Amygdala (tissue), 56 donors: ENCODE data around the gene LRRC32.

Source experiments
- DNase-seq, 56 donors: peaks; one replicate each; lab custom pipeline; 2025; lab: John Stamatoyannopoulos, UW

Gene LRRC32

DNA sequence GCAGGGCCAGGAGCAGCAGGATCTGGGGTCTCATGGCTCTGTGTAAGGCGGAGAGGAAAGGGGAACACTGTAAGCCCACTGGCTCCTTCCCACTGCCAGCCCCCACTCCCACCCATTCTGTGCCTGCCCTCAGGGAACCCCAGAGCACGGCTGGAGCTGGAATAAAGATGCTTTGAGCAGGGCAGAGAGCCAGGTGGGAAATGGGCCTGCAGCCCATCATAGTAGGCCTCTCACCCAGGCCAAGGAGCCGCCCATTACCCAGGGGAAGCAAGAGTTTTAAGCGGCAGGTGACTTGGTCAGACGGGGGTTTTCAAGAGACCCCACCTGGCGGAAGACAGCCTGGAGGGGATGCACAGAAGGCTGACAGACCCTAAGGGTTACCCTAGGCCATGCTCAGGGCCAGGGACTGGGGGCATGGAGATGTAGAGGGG lies 4.6 kb downstream of the LRRC32 start:
- DNase-seq: no peak

DNA sequence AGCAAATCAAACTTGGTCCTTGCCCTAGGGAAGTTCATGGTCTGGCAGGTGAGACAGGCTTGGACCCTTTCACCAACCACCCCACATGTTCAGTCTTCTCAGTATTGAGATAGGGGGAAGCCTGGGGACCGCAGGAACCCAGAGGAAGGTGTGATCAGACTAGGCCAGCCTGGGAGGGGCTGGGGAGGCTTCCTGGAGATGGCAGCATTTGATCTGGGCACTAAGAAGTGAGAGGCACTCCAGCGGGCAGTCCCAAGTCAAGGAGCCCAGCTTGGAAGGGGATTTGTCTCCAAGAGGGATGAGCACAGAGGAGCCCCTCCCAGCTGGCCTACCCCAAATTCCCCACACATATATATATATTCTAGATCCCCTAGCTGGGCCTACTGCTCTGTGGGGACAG lies 5.4 kb downstream of the LRRC32 start:
- DNase-seq: no peak

DNA sequence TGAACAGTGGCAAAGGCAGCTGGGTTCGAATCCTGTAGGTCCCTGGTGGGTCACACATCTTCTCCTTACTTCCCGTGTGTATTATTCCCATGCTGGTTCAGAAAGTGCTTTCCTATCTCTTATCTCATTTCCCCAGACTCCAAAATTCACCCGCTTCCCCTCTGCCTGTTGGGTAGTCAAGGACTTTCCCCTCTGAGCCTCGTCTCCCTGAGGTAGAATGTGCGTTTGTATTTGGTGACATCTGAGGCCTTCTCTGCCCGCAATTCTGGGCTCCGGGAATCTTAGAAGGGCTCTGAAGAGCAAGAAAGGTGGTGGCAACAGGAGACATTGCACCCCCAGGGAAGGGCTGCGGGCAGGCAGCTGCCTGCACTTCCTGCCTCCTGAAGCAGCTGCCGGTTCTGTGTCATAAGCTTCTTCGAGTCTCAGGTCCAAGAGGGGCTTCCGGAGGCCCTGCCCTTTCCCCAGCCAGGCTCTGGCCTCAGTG lies 5.9 kb downstream of the LRRC32 start:
- no peak for DNase-seq

DNA sequence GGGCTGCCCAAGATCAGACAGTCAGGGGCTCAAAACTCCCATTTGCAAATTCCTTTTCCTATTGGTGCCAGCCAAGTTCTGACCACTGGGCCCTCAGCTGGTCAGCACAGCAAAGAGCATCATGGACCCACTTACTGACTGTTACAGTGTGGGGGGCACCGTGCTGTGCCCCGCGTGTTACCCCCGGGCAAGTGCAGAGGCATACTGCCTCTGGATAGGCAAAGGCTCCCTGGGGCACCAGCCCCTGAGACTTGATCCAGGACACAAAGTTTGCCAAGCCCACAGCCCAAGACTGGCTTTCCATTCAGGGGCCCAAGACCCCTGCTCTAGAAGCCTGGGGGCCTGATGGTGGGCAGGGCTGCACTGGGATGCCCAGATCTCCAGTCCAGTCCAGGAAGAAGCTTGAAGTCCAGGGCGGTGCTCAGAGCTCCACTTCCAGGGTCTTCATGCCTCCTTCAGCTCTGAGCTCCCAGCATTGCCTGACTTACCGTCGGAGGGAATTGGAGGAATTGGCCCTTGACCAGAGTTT lies 6.6 kb downstream of the LRRC32 start:
- no peak for DNase-seq

DNA sequence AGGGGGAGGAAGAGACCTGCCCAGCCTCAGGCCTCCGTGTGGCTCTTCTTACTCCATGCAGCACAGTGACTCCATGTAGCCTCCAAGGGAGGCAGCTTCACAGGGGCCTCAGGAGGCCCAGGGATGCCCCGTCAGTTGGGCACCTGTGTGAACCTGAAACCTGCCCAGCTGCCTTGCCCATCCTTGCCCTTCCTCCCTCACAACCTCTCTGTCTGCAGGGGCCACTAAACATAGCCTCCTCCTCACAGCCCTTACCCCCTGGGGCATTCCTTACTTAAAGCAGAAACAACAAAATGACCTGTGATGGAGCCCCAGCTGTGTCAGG lies 7.1 kb downstream of the LRRC32 start:
- no peak for DNase-seq

DNA sequence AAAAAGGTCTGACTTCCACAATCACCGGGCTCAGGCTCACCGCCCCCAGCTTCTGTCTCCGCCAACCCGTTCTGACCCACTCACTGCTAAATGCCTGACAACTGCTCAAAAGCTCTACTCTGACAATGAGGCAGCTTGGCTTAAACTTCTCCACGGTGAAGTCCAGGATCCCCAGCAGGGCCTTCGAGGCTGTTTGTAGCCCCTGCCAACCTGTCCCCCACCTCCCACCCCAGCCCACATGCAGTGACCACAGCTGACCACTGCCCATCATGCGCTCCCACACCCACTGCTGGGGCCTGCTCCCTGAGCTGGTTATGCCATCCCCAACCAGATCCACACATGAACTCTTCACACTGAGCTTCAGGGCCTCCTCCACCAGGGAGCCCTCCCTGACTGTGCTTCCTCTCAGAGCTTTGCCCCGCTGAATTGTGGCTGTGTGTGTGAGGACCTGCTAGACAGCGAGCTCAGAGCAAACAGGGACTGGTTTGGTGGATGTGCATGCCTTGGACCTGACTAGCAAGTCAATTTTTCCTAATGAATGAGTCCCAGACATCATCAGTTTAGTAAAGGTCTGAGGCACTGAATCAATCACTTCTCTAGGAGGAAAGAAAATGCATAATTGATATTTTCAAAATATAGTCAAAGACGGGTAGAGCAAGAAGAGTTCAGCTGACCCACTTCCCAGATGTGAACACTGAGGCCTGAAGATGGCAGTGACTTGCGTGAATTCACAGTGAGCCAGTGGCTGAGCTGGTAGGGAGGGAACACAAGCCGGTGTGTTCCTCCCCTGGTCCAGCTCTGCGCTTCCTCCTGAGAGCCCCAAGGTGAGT lies 7.7 kb downstream of the LRRC32 start:
- no peak for DNase-seq

DNA sequence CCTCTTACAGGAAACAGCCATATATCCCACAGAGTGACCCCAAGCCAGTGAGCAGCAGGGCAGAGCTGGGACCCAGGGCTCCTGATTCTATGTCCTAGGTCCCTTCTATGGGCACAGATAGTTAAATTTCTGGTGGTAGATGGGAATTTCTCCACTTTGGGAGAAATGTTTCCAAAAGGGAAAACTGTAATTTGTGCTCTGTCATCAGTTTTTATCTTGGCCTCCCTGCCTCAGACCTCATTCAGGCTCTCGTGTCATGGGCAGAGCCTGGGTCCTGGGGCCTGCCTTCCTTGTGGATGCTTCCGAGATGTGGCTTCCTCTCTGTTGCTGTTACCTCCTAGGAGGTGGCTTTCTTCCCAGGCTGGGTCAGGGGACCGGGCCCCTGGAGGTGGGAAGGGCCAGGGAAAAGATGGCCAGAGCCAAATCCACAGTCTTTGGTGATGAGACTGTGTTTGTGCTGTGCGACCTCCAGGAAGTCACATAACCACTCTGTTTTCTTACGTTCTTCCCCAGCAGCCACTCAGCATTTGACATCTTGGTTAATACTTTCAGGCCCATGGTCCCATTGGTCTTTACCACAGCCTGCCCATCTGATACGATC lies 8.6 kb downstream of the LRRC32 start:
- DNase-seq: no peak

DNA sequence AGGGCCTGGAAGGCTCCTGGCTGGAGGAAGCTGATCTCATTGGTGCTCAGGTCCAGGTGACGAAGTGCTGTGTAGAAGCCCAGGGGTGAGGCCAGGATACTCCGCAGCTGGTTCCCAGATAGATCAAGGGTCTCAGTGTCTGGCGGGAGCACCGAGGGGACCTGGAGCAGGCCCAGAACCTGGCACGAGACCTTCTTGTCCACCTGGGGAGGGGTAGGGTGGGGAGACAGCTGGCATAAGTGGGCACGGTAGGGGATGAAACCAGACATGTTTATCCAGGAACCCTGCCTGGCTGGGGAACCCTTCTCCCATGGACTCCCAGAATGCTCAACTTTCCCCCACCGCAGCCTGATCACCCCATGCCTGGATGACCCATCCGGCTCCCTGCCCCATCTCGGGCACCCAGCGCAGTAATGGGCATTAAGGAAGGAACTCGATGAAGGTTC lies 9.2 kb downstream of the LRRC32 start:
- no peak for DNase-seq

DNA sequence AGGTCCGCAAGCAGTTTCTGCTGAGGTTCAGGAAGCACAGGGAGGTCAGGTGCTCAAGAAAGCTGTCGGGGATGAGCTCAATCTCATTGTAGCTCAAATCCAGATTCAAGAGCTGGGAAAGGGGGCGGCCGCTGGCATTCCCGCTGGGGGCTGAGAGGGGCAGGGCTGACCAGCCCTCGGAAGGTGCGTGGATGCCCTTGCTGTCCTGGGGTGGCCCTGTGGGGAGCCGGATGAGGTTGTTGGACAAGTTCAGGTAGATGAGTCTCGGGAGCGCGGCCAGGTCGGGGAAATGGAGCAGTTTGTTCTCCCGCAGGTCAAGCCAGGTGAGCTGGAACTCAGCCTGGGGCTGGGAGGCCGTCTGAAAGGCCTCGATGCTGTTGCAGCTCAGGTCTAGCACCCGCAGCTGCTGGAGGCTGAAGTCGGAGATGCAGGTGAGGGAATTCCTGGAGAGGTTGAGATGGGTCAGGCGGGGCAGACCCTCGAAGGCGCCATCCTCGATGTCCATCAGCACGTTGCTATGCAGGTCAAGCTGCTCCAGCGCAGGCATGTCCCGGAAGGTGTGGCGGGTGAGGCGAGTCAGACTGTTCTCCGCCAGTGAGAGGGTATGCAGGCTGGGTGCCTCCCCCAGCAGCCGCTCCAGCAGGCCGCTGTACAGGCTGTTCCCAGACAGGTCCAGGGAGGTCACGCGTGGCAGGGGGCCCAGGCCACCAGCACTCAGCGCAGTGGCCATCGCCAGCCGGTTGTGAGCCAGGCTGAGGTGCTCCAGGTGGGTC lies 9.8 kb downstream of the LRRC32 start:
- DNase-seq: no peak

DNA sequence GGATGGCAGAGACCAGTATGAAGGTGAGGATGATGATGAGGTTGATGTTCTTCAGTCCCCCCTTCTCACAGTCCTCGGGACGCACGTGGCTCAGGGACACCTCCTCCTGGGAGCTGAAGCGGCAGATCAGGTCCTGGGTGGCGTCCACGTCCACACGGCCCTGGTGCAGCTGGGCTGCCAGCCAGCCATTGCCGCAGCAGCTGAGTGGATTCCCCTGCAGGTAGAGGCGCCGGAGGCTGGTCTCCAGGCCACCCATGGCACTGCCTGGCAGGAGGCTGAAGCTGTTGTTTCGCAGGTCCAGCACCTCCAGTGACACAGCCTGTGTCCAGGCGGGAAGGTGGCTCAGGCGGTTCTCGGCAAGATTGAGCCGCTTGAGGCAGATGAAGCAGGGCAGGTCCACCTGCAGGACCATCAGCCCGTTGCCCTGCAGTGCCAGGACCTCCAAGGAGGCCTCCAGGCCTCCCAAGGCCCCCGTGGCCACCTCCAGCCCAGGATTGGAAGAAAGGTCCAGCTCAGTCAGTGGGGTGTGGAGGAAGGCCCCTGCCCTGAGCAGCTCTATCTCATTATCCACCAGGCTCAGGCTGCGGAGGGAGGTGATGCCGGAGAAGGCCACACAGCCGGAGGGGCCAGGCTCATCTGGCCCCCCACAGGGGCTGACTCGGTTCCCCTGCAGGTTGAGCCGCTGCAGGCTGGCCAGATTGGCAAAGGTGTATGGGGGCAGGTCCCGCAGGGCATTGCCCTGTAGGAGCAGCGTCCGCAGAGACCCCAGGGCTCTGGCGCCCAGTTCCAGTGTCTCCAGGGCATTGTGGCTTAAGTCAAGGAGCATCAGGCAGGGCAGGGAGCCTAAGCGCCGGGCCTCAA lies 10.6 kb downstream of the LRRC32 start:
- DNase-seq: no peak

DNA sequence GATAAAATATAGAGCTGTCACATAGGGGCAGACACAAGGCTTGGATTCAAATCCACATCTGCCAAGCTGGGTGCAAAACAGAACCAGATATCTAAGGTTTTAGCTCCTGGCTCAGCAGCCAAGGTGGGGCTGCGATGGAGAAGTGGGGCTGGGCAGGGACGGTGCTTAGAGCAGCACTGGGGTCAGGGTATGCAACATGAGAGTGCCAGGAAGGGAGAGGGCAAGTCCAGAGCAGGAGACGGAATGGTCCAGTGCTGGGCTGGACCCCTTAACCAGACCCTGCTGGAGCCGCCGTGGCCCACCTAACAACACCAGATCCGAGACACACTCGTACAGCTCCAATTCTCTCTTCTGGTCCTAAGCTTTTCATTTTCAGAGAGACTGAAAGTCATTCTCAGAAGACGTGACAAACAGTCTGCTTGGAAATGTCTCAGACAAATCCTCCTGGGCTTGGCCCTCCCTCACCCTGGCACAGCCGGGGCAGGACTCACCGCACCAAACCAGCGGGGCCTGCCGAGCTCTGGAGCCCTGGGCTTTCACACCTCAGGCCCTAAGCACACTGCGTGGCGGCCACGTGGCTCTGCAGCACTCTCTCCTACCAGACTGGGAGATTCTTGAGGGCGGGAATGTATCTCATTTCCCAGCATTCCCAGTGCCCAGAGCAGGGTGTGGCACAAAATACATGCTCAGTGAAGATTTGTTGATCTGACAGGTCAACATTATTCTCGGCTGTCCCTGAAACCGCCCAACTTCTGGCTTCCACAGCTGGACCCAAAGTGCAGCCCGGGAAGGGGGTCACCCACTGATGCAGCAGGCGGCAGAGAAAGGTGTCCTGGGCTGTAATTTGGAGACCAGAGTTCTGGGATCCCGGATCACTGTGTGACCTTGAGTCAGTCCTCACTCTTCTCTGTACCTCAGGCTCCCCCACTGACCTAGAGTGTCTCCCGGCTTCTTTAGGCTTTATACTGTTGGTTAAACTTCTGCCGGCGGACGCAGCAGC lies 11.6 kb downstream of the LRRC32 start:
- no peak for DNase-seq

DNA sequence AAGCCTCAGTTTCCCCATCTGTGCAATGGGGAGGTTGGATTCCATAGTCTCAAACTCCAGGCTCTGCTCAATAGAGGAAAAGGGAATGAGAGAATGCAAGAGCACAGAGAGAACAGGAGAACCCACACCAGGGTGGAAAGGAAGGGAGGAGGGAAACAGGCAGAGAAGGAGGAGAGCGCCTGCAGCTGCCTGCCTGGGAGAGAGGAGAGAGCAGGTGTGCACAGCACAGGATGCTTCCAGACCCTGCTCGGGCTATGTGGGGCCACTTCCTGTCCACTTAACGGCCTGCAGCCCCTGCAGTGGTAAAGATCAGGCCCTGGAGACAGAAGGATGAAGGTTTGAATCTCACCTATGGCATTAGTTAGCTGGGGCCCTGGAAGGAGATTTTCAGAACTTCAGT lies 12.3 kb downstream of the LRRC32 start:
- no peak for DNase-seq

DNA sequence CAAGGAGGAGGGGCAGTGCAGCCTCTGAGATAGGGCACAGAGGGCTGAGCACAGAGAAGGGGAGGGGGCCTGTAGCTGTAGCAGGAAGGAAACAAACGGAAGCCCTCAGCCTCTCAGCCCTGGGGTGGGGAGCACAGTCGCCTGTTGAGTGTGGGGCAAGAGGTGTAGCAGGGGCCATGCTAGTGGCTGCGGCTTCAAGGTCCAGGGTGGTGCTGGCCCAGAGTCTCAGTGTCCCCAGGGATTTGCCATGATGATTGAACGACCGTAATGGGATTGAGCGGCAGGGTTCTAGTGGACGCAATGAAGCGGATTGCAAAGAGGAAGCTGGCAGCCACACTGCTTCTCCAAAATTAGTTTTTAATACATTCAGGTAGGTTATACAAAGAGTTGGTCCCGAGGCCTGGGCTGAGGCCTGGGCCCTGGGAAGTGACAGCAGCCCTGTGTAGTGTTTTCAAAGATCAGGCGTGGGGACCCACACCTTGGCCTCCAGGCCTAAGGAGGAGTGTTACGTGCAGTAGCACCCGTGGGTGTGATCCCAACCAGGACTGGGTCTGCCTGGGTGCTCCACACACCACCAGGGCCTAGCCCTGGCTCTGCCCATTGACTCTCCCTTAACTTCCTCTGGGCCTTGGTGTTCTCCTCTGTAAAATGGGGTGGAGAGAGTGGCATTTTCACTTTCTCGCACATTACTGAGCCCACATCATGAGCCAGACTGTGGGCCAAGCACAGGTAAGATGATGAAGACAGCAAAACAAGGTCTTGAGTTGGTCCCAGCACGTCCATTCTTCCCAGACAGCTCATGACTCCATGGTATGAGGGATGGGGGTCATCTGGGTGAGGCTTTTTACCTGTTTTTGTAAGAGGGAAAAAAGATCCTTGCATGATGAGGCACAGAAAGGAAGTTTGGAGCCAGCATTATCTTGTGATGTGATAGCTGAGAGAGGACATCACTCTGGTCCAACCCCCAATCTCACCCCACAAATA lies 13.1 kb downstream of the LRRC32 start:
- no peak for DNase-seq

DNA sequence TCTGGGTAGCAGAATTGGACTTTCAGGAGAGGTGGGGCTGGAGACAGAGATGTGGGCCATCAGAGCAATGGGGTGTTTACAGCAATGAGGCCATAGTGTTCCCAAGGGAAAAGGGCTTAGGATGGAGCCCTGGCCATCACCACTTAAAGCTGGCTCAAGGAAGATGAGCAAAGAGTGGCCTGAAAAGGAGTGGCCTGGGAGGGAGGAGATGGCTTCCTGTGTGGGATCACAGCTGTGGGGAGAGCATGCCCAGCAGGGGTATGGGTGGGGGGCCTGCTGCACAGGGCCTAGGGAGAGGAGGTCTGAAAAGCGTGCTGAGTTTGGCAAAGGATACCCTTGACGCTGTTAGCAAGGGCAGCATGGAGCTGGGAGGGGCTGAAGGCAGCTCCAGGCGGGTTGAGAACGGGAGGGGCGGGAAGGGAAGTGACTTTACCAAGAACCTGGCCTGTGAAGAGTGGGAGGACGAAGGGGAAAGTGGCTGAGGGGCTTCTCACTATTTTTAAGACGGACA lies 13.9 kb downstream of the LRRC32 start:
- DNase-seq: no peak

DNA sequence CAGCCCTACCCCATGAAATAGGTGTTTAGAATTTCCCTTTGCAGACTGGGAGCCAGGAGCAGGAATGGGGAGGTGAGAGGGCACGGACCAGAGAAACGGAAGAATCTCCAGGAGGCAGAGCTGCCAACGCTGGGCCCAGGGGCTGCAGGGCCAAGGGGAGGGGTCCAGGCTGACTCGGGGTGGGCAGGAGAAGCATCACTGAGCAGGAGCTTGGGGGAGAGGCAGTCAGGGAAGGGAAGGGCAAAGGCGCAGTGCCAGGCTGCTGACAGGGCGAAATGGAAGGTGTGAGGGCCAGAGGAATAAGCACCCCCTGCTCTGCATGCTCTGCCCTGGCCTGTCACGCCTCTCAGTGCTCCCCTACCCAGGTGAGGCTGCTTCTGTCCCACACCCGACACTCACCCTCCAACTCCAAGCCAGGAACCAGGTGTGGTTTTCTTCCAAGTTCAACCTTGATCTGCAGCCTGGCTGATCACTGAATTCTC lies 14.5 kb downstream of the LRRC32 start:
- DNase-seq: no peak

DNA sequence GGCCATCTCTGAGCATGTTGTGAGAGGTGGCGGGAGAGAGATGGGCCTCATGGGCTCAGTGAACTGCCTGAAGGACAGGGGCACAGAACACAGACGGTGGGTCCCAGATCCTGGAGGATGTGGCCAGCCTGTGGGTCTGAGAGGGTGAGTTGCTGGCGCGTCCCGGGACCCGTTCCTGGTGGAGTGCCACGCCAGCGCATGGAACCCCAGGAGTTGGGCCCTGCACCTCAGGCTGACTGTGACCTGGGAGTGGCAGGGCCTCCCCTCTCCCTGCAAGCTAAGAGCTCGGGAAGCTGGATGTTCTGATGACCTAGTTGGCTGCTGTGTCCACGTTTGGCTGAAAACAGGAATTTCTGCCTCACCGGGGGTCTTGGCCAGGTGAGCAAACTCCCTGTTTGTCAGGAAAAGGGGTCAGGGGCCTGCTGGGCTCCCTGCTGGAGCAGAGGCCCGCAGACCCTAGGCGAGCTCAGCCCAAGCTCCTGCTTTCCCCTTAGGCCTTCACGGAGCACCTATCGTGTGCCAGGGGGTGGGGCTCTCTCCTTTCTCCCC lies 15.0 kb downstream of the LRRC32 start:
- no peak for DNase-seq

DNA sequence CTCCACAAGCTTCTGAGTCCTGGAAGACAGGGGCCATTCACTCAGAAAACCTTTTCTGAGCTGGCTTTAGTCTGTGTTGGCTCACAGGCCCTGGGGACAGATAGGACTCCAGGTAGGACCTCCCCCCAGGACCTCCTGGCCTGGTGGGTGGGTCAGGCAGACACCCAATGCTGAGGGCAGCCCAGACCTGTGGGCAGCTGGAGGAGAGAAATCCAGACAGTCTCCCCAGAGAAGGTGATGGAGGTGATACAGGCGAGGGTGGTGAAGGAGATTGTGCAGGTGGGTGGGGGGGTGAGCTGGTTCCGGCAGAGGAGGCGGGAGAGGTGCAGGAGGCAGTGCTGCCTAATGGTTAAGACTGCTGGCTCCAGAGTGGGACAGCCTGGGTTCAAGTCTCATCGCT lies 15.6 kb downstream of the LRRC32 start:
- DNase-seq: no peak
